Kidney (tissue), 14 donors: ENCODE data around the gene TEX12. TPM values are rescaled to one million over a fixed set of nuclear protein-coding genes. Genes with fewer than 3 reads are reported as not detected.

ENCODE experiments used
- DNase-seq, 5 donors: peaks; one replicate each; pipeline ENCODE4 v3.0.0-alpha.2; 2013 to 2020
- FAIRE-seq: peaks from 2 replicates; lab custom pipeline; 2012; peaks lifted over from hg19 to GRCh38; lab: Jason Lieb, UNC
- H3K27ac ChIP-seq, 2 donors: one replicate each; pipeline ENCODE4 v1.7.0; 2013; ENCODE audit warnings: low read depth in 2 of 2, low read length in 2 of 2, inconsistent platforms in 1 of 2
- H3K27me3 ChIP-seq: one replicate; pipeline ENCODE4 v1.7.1; 2013; ENCODE audit warnings: low read length, inconsistent platforms; ENCODE audit not compliant: control insufficient read depth, insufficient read depth
- H3K36me3 ChIP-seq, 3 donors: one replicate each; pipeline versions ENCODE4 v1.7.0 to v1.7.1; 2013; ENCODE audit warnings: low read length in 3 of 3, control low read depth in 1 of 3, inconsistent platforms in 1 of 3; ENCODE audit not compliant: insufficient read depth in 3 of 3, control insufficient read depth in 2 of 3
- H3K4me1 ChIP-seq, 3 donors: one replicate each; pipeline versions ENCODE4 v1.7.0 to v1.7.1; 2013; ENCODE audit warnings: low read length in 3 of 3, inconsistent platforms in 1 of 3, low read depth in 1 of 3; ENCODE audit not compliant: control insufficient read depth in 2 of 3, insufficient read depth in 2 of 3
- H3K4me3 ChIP-seq, 3 donors: one replicate each; pipeline versions ENCODE4 v1.7.0 to v1.8.1; 2013; ENCODE audit warnings: low read length in 3 of 3, control low read depth in 1 of 3, inconsistent platforms in 1 of 3
- H3K9ac ChIP-seq, 3 donors: one replicate each; pipeline versions ENCODE4 v1.7.0 to v1.7.1; 2013; ENCODE audit warnings: low read length in 3 of 3, control low read depth in 1 of 3, inconsistent platforms in 1 of 3
- H3K9me3 ChIP-seq, 3 donors: one replicate each; pipeline versions ENCODE4 v1.7.0 to v1.7.1; 2013; ENCODE audit warnings: low read length in 3 of 3, control low read depth in 1 of 3, inconsistent platforms in 1 of 3; ENCODE audit not compliant: control insufficient read depth in 2 of 3, insufficient read depth in 1 of 3
- intact Hi-C: fragments of 100-400 bp; cut with DNase I; formaldehyde crosslinking; loops from one replicate; pipeline ENCODE4 v1.11.1; 2022
- polyA plus RNA-seq: library from polyadenylated mRNA; stranded (reverse); fragments of 350-450 nt; fragmentation: Illumina TruSeq; extraction: RNeasy Lipid Tissue Mini Kit (QIAGEN cat#74804); gene quantifications from one replicate; pipeline ENCODE4 v1.2.3, GENCODE V29; 2014; ENCODE audit warnings: low read depth, low replicate concordance; ENCODE audit not compliant: insufficient read depth
- total RNA-seq: library from RNA; stranded (reverse); fragmentation: NEBNext Ultra II Directional; extraction: Animal tissue kit (Norgen Biotek cat#: 25700); gene quantifications from one replicate; pipeline ENCODE4 v1.2.1, GENCODE V29; 2021
- TF ChIP-seq, protein P1 (sequence below): IDR thresholded peaks from 3 replicates; pipeline ENCODE4 v1.5.1; 2012; ENCODE audit warnings: mild to moderate bottlenecking, moderate library complexity, borderline replicate concordance; ENCODE audit not compliant: insufficient read depth; ENCODE audit errors: extremely low read depth
- donor health status: control.
- donor health status: control.
- donor health status: control.
- donor health status: control.
- donor health status: control.
- donor health status: DM: yes; HTN: yes; CAD: no.
- donor health status: Normal renal cell carcinoma (clear cell type).

TEX12 gene
- total and polyA plus RNA-seq, 2 donors from 2014 or later: not detected

DNA sequence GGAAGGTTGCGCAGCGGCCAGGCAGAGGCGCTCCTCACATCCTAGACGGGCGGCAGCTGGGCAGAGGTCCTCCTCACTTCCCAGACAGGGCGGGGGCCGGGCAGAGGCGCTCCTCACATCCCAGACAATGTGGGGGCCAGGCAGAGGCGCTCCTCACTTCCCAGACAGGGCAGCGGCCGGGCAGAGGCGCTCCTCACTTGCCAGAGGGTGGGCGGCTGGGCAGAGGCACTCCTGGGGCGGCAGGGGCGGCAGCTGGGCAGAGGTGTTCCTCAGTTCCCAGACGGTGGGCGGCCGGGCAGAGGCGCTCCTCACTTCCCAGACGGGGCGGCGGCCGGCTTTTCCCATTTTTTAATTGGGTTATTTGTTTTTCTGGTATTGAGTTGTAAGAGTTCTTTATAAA is 38.9 kb downstream of the TEX12 start:
- no peak overlapping the region for H3K9ac ChIP-seq
- no peaks in the 10 kb centered on the region for H3K27me3 ChIP-seq
- no peak overlapping the region for H3K27ac ChIP-seq
- intact Hi-C loops: no loop called here
- TF ChIP-seq, protein P1, sequence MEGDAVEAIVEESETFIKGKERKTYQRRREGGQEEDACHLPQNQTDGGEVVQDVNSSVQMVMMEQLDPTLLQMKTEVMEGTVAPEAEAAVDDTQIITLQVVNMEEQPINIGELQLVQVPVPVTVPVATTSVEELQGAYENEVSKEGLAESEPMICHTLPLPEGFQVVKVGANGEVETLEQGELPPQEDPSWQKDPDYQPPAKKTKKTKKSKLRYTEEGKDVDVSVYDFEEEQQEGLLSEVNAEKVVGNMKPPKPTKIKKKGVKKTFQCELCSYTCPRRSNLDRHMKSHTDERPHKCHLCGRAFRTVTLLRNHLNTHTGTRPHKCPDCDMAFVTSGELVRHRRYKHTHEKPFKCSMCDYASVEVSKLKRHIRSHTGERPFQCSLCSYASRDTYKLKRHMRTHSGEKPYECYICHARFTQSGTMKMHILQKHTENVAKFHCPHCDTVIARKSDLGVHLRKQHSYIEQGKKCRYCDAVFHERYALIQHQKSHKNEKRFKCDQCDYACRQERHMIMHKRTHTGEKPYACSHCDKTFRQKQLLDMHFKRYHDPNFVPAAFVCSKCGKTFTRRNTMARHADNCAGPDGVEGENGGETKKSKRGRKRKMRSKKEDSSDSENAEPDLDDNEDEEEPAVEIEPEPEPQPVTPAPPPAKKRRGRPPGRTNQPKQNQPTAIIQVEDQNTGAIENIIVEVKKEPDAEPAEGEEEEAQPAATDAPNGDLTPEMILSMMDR: no peak
- DNase-seq: no peak
- FAIRE-seq: no peak
- no peaks in the 10 kb centered on the region for H3K4me1 ChIP-seq
- H3K9me3 ChIP-seq: no peaks in the 10 kb centered on the region
- no peaks in the 10 kb centered on the region for H3K36me3 ChIP-seq
- H3K4me3 ChIP-seq: no peak overlapping the region

DNA sequence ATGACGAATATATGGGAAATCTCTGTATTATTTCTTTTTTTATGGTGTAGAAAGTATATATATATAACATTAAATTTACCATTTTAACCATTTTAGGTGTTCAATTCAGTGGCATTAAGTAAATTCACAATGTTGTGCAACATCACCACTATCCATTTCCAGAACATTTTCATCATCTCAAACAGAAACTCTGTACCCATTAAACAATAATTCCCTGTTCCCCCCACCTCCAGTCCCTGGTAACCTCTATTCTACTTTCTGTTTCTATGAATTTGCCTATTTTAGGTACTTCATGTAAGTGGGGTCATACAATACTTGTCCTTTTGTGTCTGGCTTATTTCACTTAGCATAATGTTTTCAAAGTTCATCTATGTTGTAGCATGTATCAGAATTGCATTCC is 43.7 kb downstream of the TEX12 start:
- DNase-seq (no peak), FAIRE-seq (no peak)
- H3K27ac ChIP-seq: no peak overlapping the region
- no peaks in the 10 kb centered on the region for H3K27me3 ChIP-seq
- H3K9me3 ChIP-seq: no peaks in the 10 kb centered on the region
- H3K36me3 ChIP-seq: no peaks in the 10 kb centered on the region
- no peak overlapping the region for H3K4me3 ChIP-seq
- TF ChIP-seq, protein P1: no peak
- H3K9ac ChIP-seq: no peak overlapping the region
- intact Hi-C loops: no loop called here
- H3K4me1 ChIP-seq: no peaks in the 10 kb centered on the region

DNA sequence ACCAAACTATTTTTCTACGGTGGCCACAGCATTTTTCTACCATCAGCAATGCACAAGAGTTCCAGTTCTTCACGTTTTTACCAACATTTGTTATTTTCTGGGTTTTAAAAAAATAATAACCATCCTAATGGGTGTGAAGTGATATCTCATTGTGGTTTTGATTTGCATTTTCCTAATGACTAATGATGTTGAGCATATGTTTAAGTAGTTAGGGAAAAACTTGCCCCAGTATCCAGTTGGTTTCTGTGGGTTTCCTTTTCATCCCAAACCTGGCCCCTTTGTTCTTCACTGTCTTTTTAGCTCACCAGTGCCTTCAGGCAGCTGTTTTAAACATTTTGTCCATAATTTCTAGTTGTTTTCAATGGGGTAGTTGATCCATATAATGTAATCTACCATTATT is 44.4 kb downstream of the TEX12 start:
- Histone ChIP-seq H3K27ac (no peak overlapping the region), H3K4me1 (no peaks in the 10 kb centered on the region), H3K27me3 (no peaks in the 10 kb centered on the region), H3K36me3 (no peaks in the 10 kb centered on the region), H3K9ac (no peak overlapping the region), H3K9me3 (no peaks in the 10 kb centered on the region), H3K4me3 (no peak overlapping the region)
- TF ChIP-seq, protein P1: no peak
- intact Hi-C loops: no loop called here
- DNase-seq (no peak), FAIRE-seq (no peak)

DNA sequence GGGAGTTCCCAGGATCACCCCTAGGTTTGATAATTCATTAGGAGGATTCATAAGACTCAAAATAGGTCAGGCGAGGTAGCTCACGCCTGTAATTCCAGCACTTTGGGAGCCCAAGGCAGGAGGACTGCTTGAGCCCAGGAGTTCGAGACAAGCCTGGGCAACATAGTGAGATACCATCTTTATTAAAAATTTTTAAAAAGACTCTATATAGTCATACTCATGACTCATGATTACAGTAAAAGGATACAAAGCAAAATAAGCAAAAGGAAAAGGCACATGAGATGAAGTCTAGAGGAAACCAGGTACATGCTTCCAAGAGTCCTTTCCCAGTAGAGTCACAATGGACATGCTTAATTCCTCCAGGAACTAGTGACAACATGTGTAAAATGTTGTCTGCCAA is 45.1 kb downstream of the TEX12 start:
- intact Hi-C loops: no loop called here
- no peaks in the 10 kb centered on the region for H3K4me1 ChIP-seq
- H3K36me3 ChIP-seq: no peaks in the 10 kb centered on the region
- H3K9ac ChIP-seq: no peak overlapping the region
- no peak for DNase-seq
- H3K4me3 ChIP-seq: no peak overlapping the region
- H3K27me3 ChIP-seq: no peaks in the 10 kb centered on the region
- FAIRE-seq: no peak
- TF ChIP-seq, protein P1: no peak
- no peaks in the 10 kb centered on the region for H3K9me3 ChIP-seq
- H3K27ac ChIP-seq: no peak overlapping the region
